Measurements from ENCODE around the gene BANK1.

GRCh38 chr4:101970547-101971155, 180.1 kb downstream of the BANK1 start:
- TF ChIP-seq CTCF (IDR thresholded peaks at IDR 0.05), result no peak
- TF ChIP-seq POLR2A (IDR thresholded peaks at IDR 0.05), result no peak

All from transverse colon (tissue), 3 donors.